ENCODE data around the gene ASB11.
"Not testable (repeated sequence)": the region's sequence is repeated elsewhere in the genome, so short reads cannot be mapped to it uniquely, and the experiment has no call there.

The ASB11 gene

GRCh38 chrX:15277604-15278003, 37.8 kb downstream of the ASB11 start:
- H3K27ac ChIP-seq (ENCODE audit: low read depth, low read length) = no peak overlapping the region
- H3K9me3 ChIP-seq (ENCODE audit: control insufficient read depth in 5 of 5, low read length in 5 of 5) = peaks cover 0 to 5% (median 0%) of the 10 kb centered on the region in 5 donors
- H3K36me3 ChIP-seq (ENCODE audit: control insufficient read depth in 5 of 5, insufficient read depth in 5 of 5, low read length in 5 of 5) = no peaks in the 10 kb centered on the region
- H3K4me1 ChIP-seq (ENCODE audit: control insufficient read depth in 5 of 5, insufficient read depth in 5 of 5, low read length in 5 of 5) = peaks cover 0 to 10% (median 3%) of the 10 kb centered on the region in 5 donors
- no peaks in the 10 kb centered on the region for H3K27me3 ChIP-seq (ENCODE audit: control insufficient read depth in 5 of 5, insufficient read depth in 4 of 5, low read length in 5 of 5)
- H3K4me3 ChIP-seq (ENCODE audit: low read depth in 1 of 5, low read length in 5 of 5) = no peak overlapping the region
- H3K9ac ChIP-seq (ENCODE audit: low read length in 5 of 5) = no peak overlapping the region

GRCh38 chrX:15274946-15275345, 40.5 kb downstream of the ASB11 start:
- H3K9ac ChIP-seq (ENCODE audit: low read length in 5 of 5) = no peak overlapping the region
- H3K36me3 ChIP-seq (ENCODE audit: control insufficient read depth in 5 of 5, insufficient read depth in 5 of 5, low read length in 5 of 5) = no peaks in the 10 kb centered on the region

GRCh38 chrX:15273275-15273674, 42.2 kb downstream of the ASB11 start:
- H3K9ac ChIP-seq (ENCODE audit: low read length in 5 of 5); H3K27ac ChIP-seq (ENCODE audit: low read depth, low read length); H3K4me3 ChIP-seq (ENCODE audit: low read depth in 1 of 5, low read length in 5 of 5); H3K27me3 ChIP-seq (ENCODE audit: control insufficient read depth in 5 of 5, insufficient read depth in 4 of 5, low read length in 5 of 5); H3K36me3 ChIP-seq (ENCODE audit: control insufficient read depth in 5 of 5, insufficient read depth in 5 of 5, low read length in 5 of 5); H3K9me3 ChIP-seq (ENCODE audit: control insufficient read depth in 5 of 5, low read length in 5 of 5): not testable (repeated sequence)
- H3K4me1 ChIP-seq (ENCODE audit: control insufficient read depth in 5 of 5, insufficient read depth in 5 of 5, low read length in 5 of 5) = peaks cover 0 to 17% (median 10%) of the 10 kb centered on the region in 5 donors

More at GRCh38 chrX:15274946-15275345, 40.5 kb downstream of the ASB11 start:
- Histone ChIP-seq H3K9me3 (ENCODE audit: control insufficient read depth in 5 of 5, low read length in 5 of 5) (peaks cover 0 to 5% (median 0%) of the 10 kb centered on the region in 5 donors), H3K4me3 (ENCODE audit: low read depth in 1 of 5, low read length in 5 of 5) (no peak overlapping the region), H3K27me3 (ENCODE audit: control insufficient read depth in 5 of 5, insufficient read depth in 4 of 5, low read length in 5 of 5) (no peaks in the 10 kb centered on the region), H3K27ac (ENCODE audit: low read depth, low read length) (no peak overlapping the region), H3K4me1 (ENCODE audit: control insufficient read depth in 5 of 5, insufficient read depth in 5 of 5, low read length in 5 of 5) (peaks cover 0 to 14% (median 4%) of the 10 kb centered on the region in 5 donors)

- H3K27me3 ChIP-seq (ENCODE audit: control insufficient read depth in 5 of 5, insufficient read depth in 4 of 5, low read length in 5 of 5) = no peaks in the 10 kb centered on the region
- H3K27ac ChIP-seq (ENCODE audit: low read depth, low read length) = no peak overlapping the region
- H3K4me3 ChIP-seq (ENCODE audit: low read depth in 1 of 5, low read length in 5 of 5) = no peak overlapping the region
- H3K4me1 ChIP-seq (ENCODE audit: control insufficient read depth in 5 of 5, insufficient read depth in 5 of 5, low read length in 5 of 5) = peaks cover 0 to 13% (median 7%) of the 10 kb centered on the region in 5 donors
- peaks cover 0 to 5% (median 0%) of the 10 kb centered on the region in 5 donors for H3K9me3 ChIP-seq (ENCODE audit: control insufficient read depth in 5 of 5, low read length in 5 of 5)
- H3K36me3 ChIP-seq (ENCODE audit: control insufficient read depth in 5 of 5, insufficient read depth in 5 of 5, low read length in 5 of 5) = no peaks in the 10 kb centered on the region
- no peak overlapping the region for H3K9ac ChIP-seq (ENCODE audit: low read length in 5 of 5)
Observed at GRCh38 chrX:15271757-15272156, 43.7 kb downstream of the ASB11 start.

- Histone ChIP-seq H3K4me3 (ENCODE audit: low read depth in 1 of 5, low read length in 5 of 5) (peak within 1 kb of the TSS; percentile 46 to 77 (median 62)), H3K27ac (ENCODE audit: low read depth, low read length) (no peak within 1 kb of the TSS), H3K27me3 (ENCODE audit: control insufficient read depth in 5 of 5, insufficient read depth in 4 of 5, low read length in 5 of 5) (peaks cover 0 to 3% (median 0%) of the 10 kb centered on the region in 5 donors), H3K4me1 (ENCODE audit: control insufficient read depth in 5 of 5, insufficient read depth in 5 of 5, low read length in 5 of 5) (peaks cover 0 to 11% (median 7%) of the 10 kb centered on the region in 5 donors), H3K9me3 (ENCODE audit: control insufficient read depth in 5 of 5, low read length in 5 of 5) (peaks cover 0 to 5% (median 0%) of the 10 kb centered on the region in 5 donors), H3K36me3 (ENCODE audit: control insufficient read depth in 5 of 5, insufficient read depth in 5 of 5, low read length in 5 of 5) (no peaks in the 10 kb centered on the region), H3K9ac (ENCODE audit: low read length in 5 of 5) (peak within 1 kb of the TSS in 1 of 5 donors; percentile 39)
Observed at GRCh38 chrX:15269618-15270521, 45.6 kb downstream of the ASB11 start, which contains the start of gene ASB9. Gene ASB9, minus strand, starts transcription at chrX:15270083. Its CDS starts 209 bp downstream, at chrX:15269874.

- Histone ChIP-seq H3K27me3 (ENCODE audit: control insufficient read depth in 5 of 5, insufficient read depth in 4 of 5, low read length in 5 of 5) (peaks cover 0 to 6% (median 0%) of the 10 kb centered on the region in 5 donors), H3K4me1 (ENCODE audit: control insufficient read depth in 5 of 5, insufficient read depth in 5 of 5, low read length in 5 of 5) (peaks cover 0 to 10% (median 7%) of the 10 kb centered on the region in 5 donors), H3K36me3 (ENCODE audit: control insufficient read depth in 5 of 5, insufficient read depth in 5 of 5, low read length in 5 of 5) (no peaks in the 10 kb centered on the region), H3K4me3 (ENCODE audit: low read depth in 1 of 5, low read length in 5 of 5) (no peak overlapping the region), H3K27ac (ENCODE audit: low read depth, low read length) (no peak overlapping the region), H3K9ac (ENCODE audit: low read length in 5 of 5) (no peak overlapping the region), H3K9me3 (ENCODE audit: control insufficient read depth in 5 of 5, low read length in 5 of 5) (peaks cover 0 to 5% (median 0%) of the 10 kb centered on the region in 5 donors)
Observed at GRCh38 chrX:15269120-15269519, 46.3 kb downstream of the ASB11 start.

GRCh38 chrX:15254852-15255251, 60.6 kb downstream of the ASB11 start:
- no peaks in the 10 kb centered on the region for H3K36me3 ChIP-seq (ENCODE audit: control insufficient read depth in 5 of 5, insufficient read depth in 5 of 5, low read length in 5 of 5)
- peaks cover 0 to 3% (median 0%) of the 10 kb centered on the region in 5 donors for H3K27me3 ChIP-seq (ENCODE audit: control insufficient read depth in 5 of 5, insufficient read depth in 4 of 5, low read length in 5 of 5)
- H3K4me1 ChIP-seq (ENCODE audit: control insufficient read depth in 5 of 5, insufficient read depth in 5 of 5, low read length in 5 of 5) = no peaks in the 10 kb centered on the region
- H3K9ac ChIP-seq (ENCODE audit: low read length in 5 of 5) = no peak overlapping the region
- H3K4me3 ChIP-seq (ENCODE audit: low read depth in 1 of 5, low read length in 5 of 5) = no peak overlapping the region
- H3K27ac ChIP-seq (ENCODE audit: low read depth, low read length) = no peak overlapping the region
- H3K9me3 ChIP-seq (ENCODE audit: control insufficient read depth in 5 of 5, low read length in 5 of 5) = no peaks in the 10 kb centered on the region

GRCh38 chrX:15245896-15246295, 69.5 kb downstream of the ASB11 start:
- H3K9ac ChIP-seq (ENCODE audit: low read length in 5 of 5) = no peak overlapping the region
- H3K4me1 ChIP-seq (ENCODE audit: control insufficient read depth in 5 of 5, insufficient read depth in 5 of 5, low read length in 5 of 5) = peaks cover 0 to 8% (median 0%) of the 10 kb centered on the region in 5 donors
- H3K36me3 ChIP-seq (ENCODE audit: control insufficient read depth in 5 of 5, insufficient read depth in 5 of 5, low read length in 5 of 5) = no peaks in the 10 kb centered on the region
- H3K27me3 ChIP-seq (ENCODE audit: control insufficient read depth in 5 of 5, insufficient read depth in 4 of 5, low read length in 5 of 5) = peaks cover 0 to 12% (median 4%) of the 10 kb centered on the region in 5 donors
- H3K9me3 ChIP-seq (ENCODE audit: control insufficient read depth in 5 of 5, low read length in 5 of 5) = no peaks in the 10 kb centered on the region
- no peak overlapping the region for H3K27ac ChIP-seq (ENCODE audit: low read depth, low read length)
- no peak overlapping the region for H3K4me3 ChIP-seq (ENCODE audit: low read depth in 1 of 5, low read length in 5 of 5)

GRCh38 chrX:15244421-15244820, 71.0 kb downstream of the ASB11 start:
- Histone ChIP-seq H3K27ac (ENCODE audit: low read depth, low read length) (no peak overlapping the region), H3K36me3 (ENCODE audit: control insufficient read depth in 5 of 5, insufficient read depth in 5 of 5, low read length in 5 of 5) (no peaks in the 10 kb centered on the region), H3K27me3 (ENCODE audit: control insufficient read depth in 5 of 5, insufficient read depth in 4 of 5, low read length in 5 of 5) (peaks cover 0 to 7% (median 4%) of the 10 kb centered on the region in 5 donors), H3K9ac (ENCODE audit: low read length in 5 of 5) (no peak overlapping the region), H3K9me3 (ENCODE audit: control insufficient read depth in 5 of 5, low read length in 5 of 5) (no peaks in the 10 kb centered on the region), H3K4me1 (ENCODE audit: control insufficient read depth in 5 of 5, insufficient read depth in 5 of 5, low read length in 5 of 5) (peaks cover 0 to 8% (median 0%) of the 10 kb centered on the region in 5 donors), H3K4me3 (ENCODE audit: low read depth in 1 of 5, low read length in 5 of 5) (no peak overlapping the region)

GRCh38 chrX:15242899-15243555, 72.4 kb downstream of the ASB11 start:
- H3K27me3 ChIP-seq (ENCODE audit: control insufficient read depth in 5 of 5, insufficient read depth in 4 of 5, low read length in 5 of 5) = peaks cover 0 to 7% (median 2%) of the 10 kb centered on the region in 5 donors
- H3K4me3 ChIP-seq (ENCODE audit: low read depth in 1 of 5, low read length in 5 of 5) = no peak overlapping the region
- H3K9ac ChIP-seq (ENCODE audit: low read length in 5 of 5) = no peak overlapping the region
- no peak overlapping the region for H3K27ac ChIP-seq (ENCODE audit: low read depth, low read length)
- no peaks in the 10 kb centered on the region for H3K4me1 ChIP-seq (ENCODE audit: control insufficient read depth in 5 of 5, insufficient read depth in 5 of 5, low read length in 5 of 5)
- H3K9me3 ChIP-seq (ENCODE audit: control insufficient read depth in 5 of 5, low read length in 5 of 5) = no peaks in the 10 kb centered on the region
- no peaks in the 10 kb centered on the region for H3K36me3 ChIP-seq (ENCODE audit: control insufficient read depth in 5 of 5, insufficient read depth in 5 of 5, low read length in 5 of 5)

All from subcutaneous abdominal adipose tissue (tissue), 5 donors.